ENCODE results near the gene IDUA. TPM values are rescaled to one million over a fixed set of nuclear protein-coding genes. Genes with fewer than 3 reads are reported as not detected.

IDUA gene
- total RNA-seq, 1 donor from 2014 or later, result 34.3 TPM

- peaks cover 15% of the 10 kb centered on the region for H3K4me1 Mint-ChIP-seq (ENCODE audit: low read depth)
- no peaks in the 10 kb centered on the region for H3K36me3 Mint-ChIP-seq (ENCODE audit: low read depth)
- intact Hi-C loops (cut with micrococcal nuclease), result loop anchor here (5.0 to 10.0 kb wide), 2 partner anchors 388 to 745 kb away; no protein-coding TSS in a partner anchor
- no peaks in the 10 kb centered on the region for H3K27me3 Mint-ChIP-seq (ENCODE audit: insufficient read depth)
- no peaks in the 10 kb centered on the region for H3K9me3 Mint-ChIP-seq
- H3K4me3 Mint-ChIP-seq, result no peak overlapping the region
- no peak overlapping the region for H3K27ac Mint-ChIP-seq
- DNase-seq (ENCODE audit: low spot score), result no peak
Measured at GRCh38 chr4:989722-990471, 3.1 kb downstream of the IDUA start.

DNA sequence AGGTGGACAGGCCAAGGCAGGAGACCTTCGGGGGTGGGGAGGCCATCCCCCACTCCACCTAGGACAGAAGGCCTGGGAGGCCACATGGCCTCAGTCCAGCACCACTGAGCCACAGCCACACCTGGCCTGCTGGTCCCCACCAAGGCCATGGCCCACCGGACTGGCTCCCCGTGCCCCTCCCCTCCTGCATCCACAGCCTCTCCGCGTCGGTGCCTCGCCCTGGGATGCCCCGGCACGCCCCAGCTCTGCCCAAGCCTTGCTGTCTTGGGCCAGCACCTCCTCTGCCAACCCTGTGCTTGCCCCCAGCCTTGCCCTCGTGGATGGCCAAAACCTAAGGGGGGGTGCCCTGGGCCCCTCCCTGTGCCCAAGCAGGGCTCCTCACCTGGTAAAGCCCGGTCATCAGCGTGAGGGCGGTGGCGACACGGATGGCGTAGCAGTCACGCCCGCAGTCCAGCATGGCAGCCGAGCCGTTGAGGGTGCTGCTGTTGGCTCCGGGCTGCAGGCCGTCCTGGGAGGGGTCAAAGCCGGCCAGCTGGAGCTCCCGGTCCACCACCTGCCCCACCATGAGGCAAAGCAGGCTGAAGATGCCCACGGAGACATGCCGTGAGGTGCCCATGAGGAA is 4.0 kb downstream of the IDUA start:
- H3K27me3 Mint-ChIP-seq (ENCODE audit: insufficient read depth), result peaks cover 3% of the 10 kb centered on the region
- no peaks in the 10 kb centered on the region for H3K36me3 Mint-ChIP-seq (ENCODE audit: low read depth)
- no peak for DNase-seq (ENCODE audit: low spot score)
- no peaks in the 10 kb centered on the region for H3K9me3 Mint-ChIP-seq
- H3K4me1 Mint-ChIP-seq (ENCODE audit: low read depth), result peaks cover 8% of the 10 kb centered on the region
- intact Hi-C loops (cut with micrococcal nuclease), result no loop called here
- H3K27ac Mint-ChIP-seq, result no peak overlapping the region
- no peak overlapping the region for H3K4me3 Mint-ChIP-seq

DNA sequence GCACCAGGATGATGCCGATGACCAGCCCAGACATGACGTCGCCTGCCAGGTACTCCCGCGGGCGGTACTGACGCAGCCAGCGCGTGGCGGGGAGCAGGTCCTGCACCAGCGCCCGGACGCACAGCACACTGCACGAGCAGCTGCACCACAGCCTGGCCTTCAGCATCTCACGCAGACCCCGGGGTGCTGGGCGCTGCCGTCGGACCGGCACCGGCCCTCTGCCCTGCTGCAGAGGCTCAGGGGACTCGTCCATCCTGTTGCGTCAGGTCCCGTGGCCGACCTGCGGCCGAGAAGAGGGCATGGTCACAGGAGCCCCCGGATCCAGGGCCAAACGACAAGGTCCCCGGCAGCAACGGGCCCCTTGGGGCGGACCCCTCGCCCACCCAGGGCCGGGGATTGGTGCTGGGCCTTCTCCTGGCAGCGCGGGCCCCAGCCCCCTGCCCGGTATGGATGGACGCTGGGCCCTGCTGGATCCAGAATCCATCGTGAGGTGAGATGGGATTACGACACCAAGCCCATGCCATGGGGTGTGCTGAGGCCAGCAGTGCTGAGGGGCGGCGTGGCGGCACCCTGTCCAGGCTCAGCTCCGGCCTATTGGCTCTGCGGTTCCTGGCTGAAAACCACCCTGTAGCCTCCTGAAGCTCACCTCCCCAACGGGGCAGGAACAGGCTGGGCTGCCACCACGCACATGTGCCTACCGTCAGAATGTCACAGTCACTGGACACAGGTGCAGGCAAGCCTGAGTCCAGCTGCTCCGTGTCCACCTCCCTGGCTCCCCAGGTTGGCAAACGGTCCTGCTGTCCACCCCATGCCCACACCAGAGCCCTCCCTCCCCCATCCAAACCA is 4.8 kb downstream of the IDUA start:
- Mint-ChIP-seq H3K36me3 (ENCODE audit: low read depth) (no peaks in the 10 kb centered on the region), H3K27me3 (ENCODE audit: insufficient read depth) (peaks cover 11% of the 10 kb centered on the region), H3K27ac (no peak overlapping the region), H3K4me3 (no peak overlapping the region), H3K4me1 (ENCODE audit: low read depth) (no peaks in the 10 kb centered on the region), H3K9me3 (no peaks in the 10 kb centered on the region)
- DNase-seq (ENCODE audit: low spot score), result no peak
- intact Hi-C loops (cut with micrococcal nuclease), result no loop called here

GRCh38 chr4:992297-993110 is 5.7 kb downstream of the IDUA start:
- no peaks in the 10 kb centered on the region for H3K9me3 Mint-ChIP-seq
- no peak overlapping the region for H3K4me3 Mint-ChIP-seq
- H3K27me3 Mint-ChIP-seq (ENCODE audit: insufficient read depth), result peaks cover 14% of the 10 kb centered on the region
- no peak for DNase-seq (ENCODE audit: low spot score)
- no peak overlapping the region for H3K27ac Mint-ChIP-seq
- no peaks in the 10 kb centered on the region for H3K36me3 Mint-ChIP-seq (ENCODE audit: low read depth)
- intact Hi-C loops (cut with micrococcal nuclease), result no loop called here
- no peaks in the 10 kb centered on the region for H3K4me1 Mint-ChIP-seq (ENCODE audit: low read depth)

DNA sequence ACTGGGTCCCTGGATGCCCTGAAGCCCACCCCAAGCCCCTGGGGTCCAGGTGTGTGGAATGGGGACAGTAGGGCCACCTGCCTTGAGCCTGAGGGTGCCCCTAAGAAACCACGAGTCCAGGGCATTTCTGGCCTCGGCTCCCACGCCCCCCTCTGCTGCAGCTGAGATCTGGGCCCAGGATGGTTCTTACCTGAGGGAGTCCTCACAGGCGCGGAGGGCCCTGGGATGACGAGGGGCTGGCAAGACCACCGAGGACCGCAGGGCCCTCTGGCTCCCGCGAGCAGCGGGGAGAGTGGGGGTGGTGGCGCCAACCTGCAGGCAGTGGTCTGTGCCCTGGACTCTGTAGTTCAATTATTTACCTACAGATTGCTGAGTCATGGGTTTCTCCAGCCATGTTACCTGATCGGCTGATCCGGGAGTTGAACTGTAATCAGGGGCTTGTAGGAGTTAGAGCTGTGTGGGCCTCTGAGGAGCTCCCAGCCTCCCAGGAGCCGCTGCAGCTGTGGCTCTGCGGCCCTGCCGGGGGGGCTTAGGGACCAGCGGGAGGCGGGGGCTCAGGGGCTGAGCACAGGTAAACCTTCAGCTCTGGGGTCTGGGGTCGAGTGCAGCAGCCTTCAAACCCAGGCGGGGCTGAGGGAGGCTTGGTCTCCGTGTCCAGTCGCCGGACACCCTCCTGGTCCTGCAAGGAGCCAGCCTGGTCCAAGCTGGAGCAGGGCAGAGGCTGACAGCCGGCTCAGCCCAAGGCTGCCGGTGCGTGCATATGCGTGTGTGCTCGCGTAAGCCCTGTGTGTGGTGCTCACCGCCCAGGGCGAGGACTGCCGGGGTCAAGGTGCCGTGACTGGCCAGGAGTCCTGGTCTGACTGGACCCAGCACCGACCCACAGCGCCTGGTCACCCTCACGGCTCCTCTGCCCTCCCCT is 6.5 kb downstream of the IDUA start, which contains the start of gene SLC26A1:
Gene SLC26A1 (minus strand): TSS at position 294 of the 919 bp plus-strand sequence. CDS start 1,701 bp downstream, outside the sequence.
- intact Hi-C loops (cut with micrococcal nuclease), result no loop called here
- Mint-ChIP-seq H3K4me3 (no peak within 1 kb of the TSS), H3K27me3 (ENCODE audit: insufficient read depth) (peaks cover 21% of the 10 kb centered on the region), H3K4me1 (ENCODE audit: low read depth) (no peaks in the 10 kb centered on the region), H3K36me3 (ENCODE audit: low read depth) (no peaks in the 10 kb centered on the region), H3K9me3 (no peaks in the 10 kb centered on the region), H3K27ac (no peak within 1 kb of the TSS)
- DNase-seq (ENCODE audit: low spot score), result no peak

GRCh38 chr4:995311-996026 is 8.6 kb downstream of the IDUA start:
- H3K36me3 Mint-ChIP-seq (ENCODE audit: low read depth), result no peaks in the 10 kb centered on the region
- H3K27me3 Mint-ChIP-seq (ENCODE audit: insufficient read depth), result peaks cover 32% of the 10 kb centered on the region
- H3K27ac Mint-ChIP-seq, result no peak overlapping the region
- intact Hi-C loops (cut with micrococcal nuclease), result no loop called here
- no peak for DNase-seq (ENCODE audit: low spot score)
- H3K4me3 Mint-ChIP-seq, result no peak overlapping the region
- H3K9me3 Mint-ChIP-seq, result no peaks in the 10 kb centered on the region
- H3K4me1 Mint-ChIP-seq (ENCODE audit: low read depth), result no peaks in the 10 kb centered on the region

DNA sequence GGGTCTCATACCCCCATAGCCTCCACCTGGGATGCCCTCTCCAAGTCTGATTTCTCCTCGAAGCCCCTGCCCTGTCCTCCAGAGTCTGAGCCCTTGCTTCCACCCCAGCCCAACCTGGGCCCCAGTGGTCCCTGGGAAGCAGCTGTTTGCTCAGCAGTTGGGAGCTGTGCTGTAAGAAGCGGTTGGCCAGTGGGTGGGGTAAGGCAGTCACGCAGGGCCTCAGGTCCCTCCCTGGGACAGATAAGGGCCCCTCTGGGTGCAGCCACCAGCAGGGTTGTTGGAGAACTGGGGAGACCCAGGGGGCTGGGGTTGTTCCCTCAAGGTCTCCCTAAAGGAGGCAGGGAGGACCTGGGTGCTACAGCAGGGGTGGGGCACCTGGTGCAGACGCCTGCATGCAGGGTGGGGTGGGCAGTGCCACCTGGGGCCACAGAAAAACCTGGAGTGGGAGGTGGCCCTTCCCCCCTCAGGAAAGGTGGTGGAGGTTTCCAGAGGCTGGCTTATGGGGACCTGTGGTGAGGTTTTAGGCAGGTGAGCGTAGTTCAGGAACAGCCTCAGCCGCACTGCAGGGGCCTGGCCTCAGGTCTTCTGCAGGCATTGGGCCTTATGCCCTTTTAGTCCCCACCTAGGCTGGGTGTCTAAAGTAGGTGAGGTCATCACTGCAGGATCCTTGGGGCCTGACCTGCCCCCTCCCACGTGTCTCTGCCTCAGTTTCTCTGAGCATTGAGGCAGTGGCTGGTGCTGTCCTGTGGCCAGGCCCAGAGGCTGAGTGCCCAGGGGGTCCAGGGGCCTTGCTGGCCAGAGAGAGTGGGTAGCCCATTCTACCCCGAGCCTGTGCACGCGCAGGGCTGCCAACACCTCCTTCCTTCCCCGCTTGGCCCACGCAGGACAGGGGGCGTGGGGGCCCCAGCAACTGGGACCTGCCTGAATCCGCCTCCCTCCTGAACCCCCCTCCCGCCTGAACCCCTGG is 9.5 kb downstream of the IDUA start:
- H3K4me3 Mint-ChIP-seq, result no peak overlapping the region
- H3K9me3 Mint-ChIP-seq, result no peaks in the 10 kb centered on the region
- H3K27me3 Mint-ChIP-seq (ENCODE audit: insufficient read depth), result peaks cover 34% of the 10 kb centered on the region
- intact Hi-C loops (cut with micrococcal nuclease), result no loop called here
- H3K36me3 Mint-ChIP-seq (ENCODE audit: low read depth), result no peaks in the 10 kb centered on the region
- no peak for DNase-seq (ENCODE audit: low spot score)
- no peaks in the 10 kb centered on the region for H3K4me1 Mint-ChIP-seq (ENCODE audit: low read depth)
- H3K27ac Mint-ChIP-seq, result no peak overlapping the region

- Mint-ChIP-seq H3K36me3 (ENCODE audit: low read depth) (no peaks in the 10 kb centered on the region), H3K4me3 (no peak overlapping the region), H3K27me3 (ENCODE audit: insufficient read depth) (peaks cover 34% of the 10 kb centered on the region), H3K27ac (no peak overlapping the region), H3K4me1 (ENCODE audit: low read depth) (no peaks in the 10 kb centered on the region), H3K9me3 (no peaks in the 10 kb centered on the region)
- intact Hi-C loops (cut with micrococcal nuclease), result no loop called here
- no peak for DNase-seq (ENCODE audit: low spot score)
Measured at GRCh38 chr4:996997-997374, 10.1 kb downstream of the IDUA start.

GRCh38 chr4:997375-998071 is 10.7 kb downstream of the IDUA start:
- intact Hi-C loops (cut with micrococcal nuclease), result no loop called here
- DNase-seq (ENCODE audit: low spot score), result no peak
- no peak overlapping the region for H3K4me3 Mint-ChIP-seq
- H3K4me1 Mint-ChIP-seq (ENCODE audit: low read depth), result no peaks in the 10 kb centered on the region
- H3K9me3 Mint-ChIP-seq, result no peaks in the 10 kb centered on the region
- no peak overlapping the region for H3K27ac Mint-ChIP-seq
- no peaks in the 10 kb centered on the region for H3K36me3 Mint-ChIP-seq (ENCODE audit: low read depth)
- peaks cover 34% of the 10 kb centered on the region for H3K27me3 Mint-ChIP-seq (ENCODE audit: insufficient read depth)

DNA sequence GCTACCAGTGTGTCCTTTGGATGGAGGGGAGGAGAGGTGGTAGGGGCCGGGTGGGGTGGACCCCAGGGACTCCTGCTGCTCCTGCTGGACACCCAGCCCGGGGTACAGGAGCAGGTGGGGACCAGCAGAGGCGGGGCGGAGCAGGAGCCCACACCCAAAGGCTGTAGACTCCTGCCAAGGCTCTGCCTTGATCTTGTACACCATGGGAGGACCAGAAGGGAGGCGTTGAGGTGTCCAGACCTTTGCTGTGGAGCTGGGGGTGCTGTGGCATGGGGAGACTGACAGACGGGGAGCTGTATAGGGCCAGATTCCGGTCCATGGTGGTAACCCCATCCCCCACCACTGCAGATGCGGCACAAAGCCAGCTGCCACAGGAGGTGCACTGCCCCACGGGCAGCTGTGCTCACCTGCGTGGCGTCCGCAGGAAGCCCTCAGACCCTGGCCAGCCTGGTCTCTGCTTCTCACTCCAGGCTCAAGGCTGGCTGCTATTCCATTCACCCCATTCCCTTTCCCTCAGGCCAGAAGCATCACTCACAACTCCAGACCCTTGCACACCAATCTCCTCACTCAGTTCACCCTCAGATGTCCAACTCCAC is 11.3 kb downstream of the IDUA start:
- intact Hi-C loops (cut with micrococcal nuclease), result no loop called here
- H3K36me3 Mint-ChIP-seq (ENCODE audit: low read depth), result no peaks in the 10 kb centered on the region
- no peak overlapping the region for H3K27ac Mint-ChIP-seq
- no peaks in the 10 kb centered on the region for H3K4me1 Mint-ChIP-seq (ENCODE audit: low read depth)
- no peaks in the 10 kb centered on the region for H3K9me3 Mint-ChIP-seq
- H3K27me3 Mint-ChIP-seq (ENCODE audit: insufficient read depth), result peaks cover 34% of the 10 kb centered on the region
- no peak overlapping the region for H3K4me3 Mint-ChIP-seq
- DNase-seq (ENCODE audit: low spot score), result no peak

Data from activated T-helper 1 cell treated with anti-CD3 and anti-CD28 coated beads, Interleukin-12 subunit alpha, Interleukin-12 subunit beta, Interleukin-2, Interleukin-4 antibody, amounts not matched to agents 30 ng/mL and 10 ng/mL and 1 ng/mL, durations not matched to agents 14 hours and 24 hours and 36 hours (primary cell).